ENCODE measurements around the gene TSPOAP1.

Gene TSPOAP1

GRCh38 chr17:58339755-58340404 is 11.3 kb upstream of the TSPOAP1 start:
- DNase-seq = no peak

- DNase-seq = no peak
Observed at GRCh38 chr17:58338841-58339754, 10.5 kb upstream of the TSPOAP1 start.

- no peak for DNase-seq
Observed at GRCh38 chr17:58338454-58338840, 9.9 kb upstream of the TSPOAP1 start.

- no peak for DNase-seq
Observed at GRCh38 chr17:58337600-58338453, 9.2 kb upstream of the TSPOAP1 start.

- DNase-seq = no peak
Observed at GRCh38 chr17:58337210-58337599, 8.6 kb upstream of the TSPOAP1 start.

- no peak for DNase-seq
Observed at GRCh38 chr17:58336456-58337209, 8.0 kb upstream of the TSPOAP1 start.

- no peak for DNase-seq
Observed at GRCh38 chr17:58335779-58336455, 7.3 kb upstream of the TSPOAP1 start.

GRCh38 chr17:58335061-58335731 is 6.6 kb upstream of the TSPOAP1 start:
- DNase-seq = no peak

GRCh38 chr17:58334661-58335060 is 6.1 kb upstream of the TSPOAP1 start:
- no peak for DNase-seq

- no peak for DNase-seq
Observed at GRCh38 chr17:58334256-58334655, 5.7 kb upstream of the TSPOAP1 start.

GRCh38 chr17:58333736-58334207 is 5.2 kb upstream of the TSPOAP1 start:
- DNase-seq = no peak

- DNase-seq = no peak
Observed at GRCh38 chr17:58332778-58333735, 4.5 kb upstream of the TSPOAP1 start.

GRCh38 chr17:58331815-58332777 is 3.5 kb upstream of the TSPOAP1 start:
- DNase-seq = no peak

GRCh38 chr17:58330997-58331814 is 2.6 kb upstream of the TSPOAP1 start:
- no peak for DNase-seq

- DNase-seq = no peak
Observed at GRCh38 chr17:58330538-58330996, 2.0 kb upstream of the TSPOAP1 start.

GRCh38 chr17:58329810-58330537 is 1.4 kb upstream of the TSPOAP1 start:
- DNase-seq = no peak
